ENCODE data around the gene KATNA1.

- no peak for TF ChIP-seq EGR1 (IDR thresholded peaks at IDR 0.05)
- TF ChIP-seq NFIC (IDR thresholded peaks at IDR 0.05): no peak
- no peak for TF ChIP-seq ZBTB7A (IDR thresholded peaks at IDR 0.05; ENCODE audit: low read depth)
- no peak for TF ChIP-seq REST (IDR thresholded peaks at IDR 0.05; ENCODE audit: low read depth)
- TF ChIP-seq MAX (IDR thresholded peaks at IDR 0.05): no peak
Measured at GRCh38 chr6:149558029-149558428, 90.5 kb downstream of the KATNA1 start.
